TTC549 (cell line): ENCODE measurements around the gene CEBPG.

Experiments used
- FAIRE-seq: peaks from 2 replicates; lab custom pipeline; 2012; peaks lifted over from hg19 to GRCh38; lab: Jason Lieb, UNC

Gene CEBPG

DNA sequence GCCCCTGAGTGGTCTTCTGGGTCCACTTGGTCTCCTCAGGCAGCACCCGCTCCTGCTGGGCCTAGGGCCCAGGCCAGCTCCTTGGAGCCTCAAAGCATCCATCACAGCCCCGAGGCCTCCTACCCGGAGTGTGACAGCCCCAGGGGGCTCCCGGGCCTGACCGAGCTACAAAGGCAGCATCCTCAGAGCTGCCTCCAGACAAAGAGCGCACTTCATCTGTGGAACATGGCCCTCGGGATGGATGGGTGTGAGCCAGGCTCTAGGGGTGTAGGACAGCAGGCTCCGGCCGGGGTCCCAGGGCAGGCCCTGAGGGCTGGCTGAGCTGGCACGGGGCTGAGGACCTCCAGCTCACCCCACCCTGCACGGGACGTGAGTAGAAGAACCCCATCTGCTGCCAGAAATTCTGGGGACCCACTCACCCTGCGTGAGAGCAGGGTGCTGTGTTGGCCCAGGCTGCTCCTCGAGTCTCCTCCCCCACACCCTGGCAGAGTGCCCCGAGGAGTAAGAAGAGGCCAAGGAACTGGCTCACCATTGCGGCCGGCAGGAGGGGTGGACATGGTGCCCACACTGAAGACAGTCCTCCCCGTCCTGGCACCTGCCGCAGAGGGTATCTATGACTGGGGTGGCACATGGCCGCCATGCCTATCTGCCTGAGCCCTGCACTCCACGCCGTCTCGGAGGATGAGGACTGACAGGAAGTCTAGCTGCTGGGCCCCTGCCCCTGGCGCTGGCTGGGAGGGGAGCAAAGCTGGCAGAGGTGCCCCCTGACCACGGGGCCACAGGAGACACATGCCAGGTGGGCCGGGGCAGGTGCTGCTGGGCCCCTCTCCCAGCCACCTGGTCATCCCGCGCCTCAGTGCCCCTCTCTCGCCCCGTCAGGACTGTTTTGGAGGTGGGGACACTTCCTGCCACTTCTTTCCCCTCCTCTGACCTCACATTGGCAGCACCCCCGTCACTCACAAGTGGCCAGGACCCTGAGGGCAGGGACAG lies 22.3 kb downstream of the CEBPG start:
- no peak for FAIRE-seq

DNA sequence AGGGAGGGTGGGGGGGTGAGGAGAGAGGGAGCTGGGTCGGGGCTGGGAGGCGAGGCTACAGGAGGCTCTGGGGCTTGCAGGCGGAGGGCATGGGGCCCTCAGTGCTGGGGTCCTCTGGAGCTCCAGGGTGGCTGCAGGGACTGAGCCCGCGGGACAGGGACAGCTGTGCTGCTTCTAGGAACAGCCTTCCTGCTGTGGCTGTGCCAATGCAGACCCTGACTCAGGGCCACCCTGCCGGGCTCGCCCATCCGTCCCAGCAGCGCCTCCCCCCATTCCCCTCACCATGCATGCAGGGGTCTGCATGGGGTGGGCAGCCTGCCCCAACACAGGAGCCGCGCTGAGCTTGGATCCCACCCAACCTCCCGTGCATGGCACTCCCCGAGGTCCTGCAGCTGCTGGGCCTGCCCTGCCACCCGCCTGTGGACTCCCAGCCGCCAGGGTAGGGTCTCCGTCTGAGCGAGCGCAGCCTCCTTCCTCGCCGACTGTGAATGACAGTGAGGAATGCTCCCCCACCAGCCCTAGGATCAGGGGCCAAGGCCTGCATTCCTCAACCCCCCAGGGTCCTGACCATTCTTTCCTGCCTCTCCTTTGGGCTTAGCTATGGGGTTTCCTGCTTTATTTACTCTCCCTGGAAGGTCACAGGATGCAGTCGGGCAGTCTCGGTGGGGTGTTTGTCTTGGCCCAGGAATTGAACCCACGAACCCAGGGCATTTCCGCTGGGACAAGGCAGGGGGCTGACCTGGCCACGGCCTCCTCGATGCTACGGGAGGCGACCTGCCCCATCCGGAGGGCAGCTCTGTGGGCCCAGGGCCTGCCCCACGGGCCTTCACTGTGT lies 23.4 kb downstream of the CEBPG start:
- no peak for FAIRE-seq

DNA sequence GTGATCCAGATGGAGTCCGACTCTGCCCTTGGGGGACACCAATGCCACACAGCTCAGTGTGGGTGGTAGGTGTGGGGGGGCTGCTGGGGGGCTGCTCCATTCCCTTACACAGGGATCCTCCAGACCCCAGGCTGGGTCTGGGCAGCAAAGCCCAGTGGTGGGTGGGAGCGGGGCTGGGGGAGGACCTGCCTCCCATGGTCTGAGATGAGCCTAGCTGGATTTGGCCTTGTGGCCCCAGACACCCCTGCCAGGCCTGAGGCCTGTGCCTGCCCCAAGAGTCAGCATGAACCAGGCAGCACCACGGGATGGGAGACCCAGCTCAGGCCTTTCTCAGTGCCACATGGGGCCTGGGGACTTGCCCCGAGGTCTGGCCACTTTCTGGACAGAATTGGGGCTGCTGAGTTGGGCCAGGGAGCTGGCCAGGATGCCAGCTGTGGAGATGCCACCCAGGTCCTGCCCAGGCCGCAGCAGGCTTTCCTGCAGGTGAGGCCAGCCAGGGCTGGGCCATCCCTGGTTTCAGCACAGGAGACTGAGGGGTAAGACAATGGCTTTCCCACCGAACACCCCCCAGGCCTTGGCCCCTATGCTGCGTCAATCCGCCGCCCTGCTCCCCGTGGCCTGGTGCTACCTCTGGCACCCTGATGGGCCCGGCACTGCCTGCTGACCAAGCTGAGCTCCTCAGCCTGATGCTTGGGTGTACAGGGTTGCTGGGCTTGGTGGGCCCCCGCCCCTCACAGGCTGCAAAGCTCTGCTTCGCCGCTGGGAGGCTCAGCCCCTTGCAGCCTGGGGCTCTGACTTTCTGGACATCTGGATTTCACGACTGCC lies 24.2 kb downstream of the CEBPG start:
- FAIRE-seq, result no peak

DNA sequence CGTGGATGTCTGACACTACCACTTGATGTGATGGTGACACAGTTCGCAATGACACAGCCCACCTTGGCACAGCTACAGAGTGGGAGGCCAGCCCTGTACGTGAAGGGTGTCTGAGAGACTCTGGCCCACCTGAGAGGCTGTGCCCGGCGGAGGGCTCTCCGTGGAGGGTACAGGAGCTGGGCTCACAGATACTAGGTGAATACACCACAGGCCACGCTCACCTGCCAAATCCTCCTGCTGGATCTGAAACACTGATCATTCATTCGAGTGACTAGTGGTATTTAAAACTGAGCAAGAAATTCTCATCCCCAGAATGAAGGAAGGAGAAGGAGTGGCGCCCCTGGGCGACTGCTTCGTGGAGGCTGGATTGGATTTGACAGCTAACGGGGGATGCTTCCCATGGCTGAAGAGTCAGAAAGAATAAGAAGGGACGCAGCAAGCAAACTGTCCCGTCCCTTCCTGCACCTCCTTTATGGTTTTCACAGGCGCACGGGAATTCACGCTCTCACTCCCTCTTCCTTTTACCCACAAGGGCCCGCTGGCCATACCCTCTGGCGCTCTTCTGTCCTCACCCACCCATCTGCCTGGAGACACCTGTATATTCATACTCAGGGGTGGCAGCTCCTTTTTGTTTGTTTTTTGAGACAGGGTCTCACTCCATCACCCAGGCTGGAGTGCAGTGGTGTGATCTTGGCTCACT lies 25.0 kb downstream of the CEBPG start:
- no peak for FAIRE-seq

DNA sequence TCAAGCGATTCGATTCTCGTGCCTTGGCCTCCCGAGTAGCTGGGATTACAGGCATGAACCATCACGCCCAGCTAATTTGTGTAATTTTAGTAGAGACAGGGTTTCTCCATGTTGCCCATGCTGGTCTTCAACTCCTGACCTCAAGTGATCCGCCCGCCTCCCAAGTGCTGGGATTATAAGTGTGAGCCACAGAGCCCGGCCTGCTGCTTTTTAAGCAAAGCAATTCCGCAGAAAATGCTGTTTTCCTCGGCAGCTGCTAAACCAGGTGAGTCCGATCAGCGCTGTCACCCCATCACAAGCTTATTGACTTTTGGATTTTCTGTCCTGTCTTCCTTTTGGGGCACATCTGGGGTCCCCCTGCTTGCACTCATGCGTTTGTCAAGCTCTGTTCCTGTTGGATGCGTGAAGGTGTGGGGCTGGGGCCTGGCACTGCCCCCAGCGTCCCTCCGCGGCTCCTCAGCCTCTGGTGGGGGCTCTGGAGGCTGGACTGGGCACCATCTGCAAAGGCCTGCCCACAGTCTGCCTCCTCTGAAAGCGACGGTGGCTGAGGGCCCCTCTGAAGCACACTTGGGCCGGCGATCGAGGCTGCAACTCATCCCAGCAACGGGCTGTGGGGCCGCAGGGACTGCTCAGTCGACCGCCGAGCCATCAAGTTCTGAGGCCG lies 25.7 kb downstream of the CEBPG start:
- no peak for FAIRE-seq

DNA sequence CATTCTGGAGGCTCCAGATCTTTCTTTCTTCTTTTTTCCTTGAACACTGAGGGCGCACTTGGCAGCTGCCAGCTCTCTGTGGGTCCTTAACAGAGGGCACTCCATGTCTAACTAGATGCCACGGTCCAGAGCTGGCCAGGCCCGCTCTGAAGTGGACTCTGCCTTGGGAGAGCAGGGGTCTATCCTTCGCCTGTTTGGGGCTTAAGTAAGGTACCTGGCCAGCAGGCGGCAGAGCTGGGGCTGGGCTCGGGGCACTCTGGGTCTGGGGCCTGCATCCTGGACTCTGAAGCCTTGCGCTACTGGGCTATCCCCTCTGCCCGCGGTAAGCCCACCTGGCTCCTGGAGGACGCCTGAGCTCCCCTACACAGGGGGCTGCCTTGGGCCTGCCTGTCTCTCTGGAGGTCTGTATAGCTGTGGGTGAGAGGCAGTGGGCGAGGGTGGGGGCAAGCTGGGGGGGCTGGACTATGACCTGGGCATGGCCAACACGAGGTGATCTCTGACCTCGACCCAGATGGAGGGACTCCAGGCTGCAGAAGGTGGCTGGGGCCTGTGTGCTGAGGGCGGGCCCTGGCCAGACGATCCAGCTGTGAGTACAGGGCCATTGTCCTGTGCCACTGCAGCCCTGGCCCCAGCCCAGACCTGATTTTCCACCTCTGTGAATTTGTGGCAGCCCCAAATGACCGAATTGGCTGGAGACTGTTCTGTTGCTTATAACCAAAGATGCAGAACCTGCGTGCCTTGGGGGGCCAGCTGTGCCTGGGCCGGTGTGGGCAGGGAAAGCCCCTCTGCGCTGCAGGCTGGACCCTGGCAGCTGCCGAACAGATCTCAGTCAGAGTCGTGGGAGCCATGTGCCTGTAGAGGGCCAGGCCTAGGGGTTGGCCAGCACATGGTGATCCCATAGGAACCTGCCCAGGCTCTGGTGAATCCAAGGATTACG lies 26.5 kb downstream of the CEBPG start:
- FAIRE-seq, result no peak

DNA sequence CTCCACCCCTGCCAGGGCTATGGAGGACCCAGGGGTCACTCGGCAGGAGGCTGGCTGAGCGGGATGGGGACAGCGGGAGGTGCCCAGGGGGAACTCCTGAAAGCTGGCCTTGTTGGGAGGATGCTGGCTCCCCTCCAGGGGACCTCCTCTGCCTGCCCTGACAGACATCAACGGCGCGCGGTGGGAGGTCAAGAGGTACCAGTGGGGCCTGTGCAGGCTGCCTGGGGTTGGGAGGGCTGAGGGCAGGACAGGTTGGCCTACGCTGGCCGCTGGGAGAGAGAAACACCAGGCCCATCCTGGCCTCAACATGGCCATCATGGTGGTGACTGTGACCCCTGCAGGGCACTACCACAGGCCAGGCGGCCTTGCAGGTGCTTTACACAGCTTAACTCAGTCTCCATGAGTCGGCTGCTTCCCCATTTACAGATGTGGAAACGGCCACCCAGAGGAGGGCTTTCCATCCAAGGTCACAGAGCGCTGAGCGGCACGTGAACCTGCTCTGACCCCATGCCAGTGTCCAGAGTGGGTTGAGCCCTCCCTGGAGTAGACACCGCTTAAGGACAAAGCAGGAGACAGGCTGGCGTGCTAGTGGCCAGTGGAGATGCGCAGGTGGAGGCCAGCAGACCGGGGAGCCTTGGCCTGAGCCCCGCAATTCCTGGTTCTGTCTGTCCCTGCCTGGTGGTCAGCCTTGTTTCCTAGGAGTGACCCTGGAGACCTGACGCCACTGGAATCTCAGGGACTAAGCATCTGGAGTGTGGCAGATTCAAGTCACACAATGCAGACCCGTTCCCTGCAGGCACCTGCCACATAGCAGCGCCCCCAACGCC lies 27.6 kb downstream of the CEBPG start:
- FAIRE-seq, result no peak

DNA sequence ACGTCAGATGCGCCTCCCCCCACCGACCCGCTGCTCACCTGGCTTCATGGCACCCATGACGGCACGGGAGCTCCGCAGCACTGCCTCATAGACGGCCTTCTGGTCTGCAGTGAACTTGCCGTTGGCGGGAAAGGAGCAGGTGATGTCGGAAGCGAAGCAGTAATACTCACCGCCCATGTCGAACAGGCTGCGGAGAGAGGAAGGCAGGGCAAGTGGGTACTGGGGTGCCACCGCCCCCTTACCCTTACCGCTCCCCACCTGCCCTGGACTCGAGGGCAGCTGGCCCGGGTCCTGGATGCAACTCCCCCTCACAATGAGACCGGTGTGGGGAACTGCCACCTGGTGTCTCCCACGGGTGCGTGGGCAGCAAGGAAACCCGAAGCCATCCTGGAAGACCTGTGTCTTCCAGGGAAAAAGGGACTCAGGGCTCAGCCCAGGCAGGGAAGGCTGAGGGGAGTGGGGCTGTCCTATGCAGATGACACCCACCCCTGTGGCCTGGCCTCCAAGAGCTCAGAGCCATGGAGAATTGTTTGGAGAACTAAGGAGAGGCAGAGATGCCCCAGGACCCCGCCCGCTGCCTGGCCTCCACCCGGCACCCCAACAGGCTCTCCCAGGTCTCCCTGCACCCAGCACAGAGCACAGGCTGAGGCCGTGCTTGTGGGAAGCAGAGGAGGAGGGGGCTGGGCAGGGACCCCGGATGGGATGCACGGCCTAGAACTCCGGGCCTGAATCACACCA lies 28.3 kb downstream of the CEBPG start:
- no peak for FAIRE-seq

DNA sequence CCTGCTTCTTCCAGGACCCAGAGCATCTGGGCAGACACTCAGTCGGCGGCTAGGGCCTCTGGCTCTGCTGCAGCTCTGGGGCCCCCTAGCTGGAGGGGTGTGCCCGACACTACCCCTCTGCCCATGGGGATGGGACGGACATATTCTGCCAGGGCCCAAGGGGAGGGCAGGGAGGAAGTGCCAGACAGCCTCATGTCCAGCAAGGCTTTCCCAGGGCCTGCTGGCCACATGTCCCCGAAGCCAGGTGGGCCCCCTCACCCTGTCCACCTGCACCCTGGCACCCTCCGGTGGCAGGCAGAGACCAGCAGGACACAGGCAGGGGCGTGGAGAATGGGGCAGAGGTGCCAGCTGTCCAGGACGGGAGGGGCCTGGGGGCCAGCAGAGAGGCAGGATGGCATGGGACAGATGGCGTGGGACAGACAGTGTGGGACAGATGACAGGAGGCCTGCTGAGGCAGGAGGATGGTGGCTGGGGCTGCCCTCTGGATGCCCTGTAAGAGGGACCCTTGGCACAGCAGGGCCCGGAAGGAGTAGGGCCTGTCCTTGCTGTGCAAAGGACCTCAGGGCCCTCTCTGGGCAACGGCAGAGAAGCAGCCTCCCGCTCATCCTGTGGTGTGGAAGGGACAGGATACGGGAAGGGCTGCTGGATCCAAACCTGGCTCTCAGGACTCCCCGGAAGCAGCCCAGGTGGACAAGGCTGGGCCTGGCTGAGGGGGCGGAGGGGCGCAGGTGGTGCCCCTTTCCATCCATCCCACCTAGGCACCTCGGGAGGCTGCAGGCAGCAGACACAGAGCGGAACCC lies 29.1 kb downstream of the CEBPG start:
- no peak for FAIRE-seq

DNA sequence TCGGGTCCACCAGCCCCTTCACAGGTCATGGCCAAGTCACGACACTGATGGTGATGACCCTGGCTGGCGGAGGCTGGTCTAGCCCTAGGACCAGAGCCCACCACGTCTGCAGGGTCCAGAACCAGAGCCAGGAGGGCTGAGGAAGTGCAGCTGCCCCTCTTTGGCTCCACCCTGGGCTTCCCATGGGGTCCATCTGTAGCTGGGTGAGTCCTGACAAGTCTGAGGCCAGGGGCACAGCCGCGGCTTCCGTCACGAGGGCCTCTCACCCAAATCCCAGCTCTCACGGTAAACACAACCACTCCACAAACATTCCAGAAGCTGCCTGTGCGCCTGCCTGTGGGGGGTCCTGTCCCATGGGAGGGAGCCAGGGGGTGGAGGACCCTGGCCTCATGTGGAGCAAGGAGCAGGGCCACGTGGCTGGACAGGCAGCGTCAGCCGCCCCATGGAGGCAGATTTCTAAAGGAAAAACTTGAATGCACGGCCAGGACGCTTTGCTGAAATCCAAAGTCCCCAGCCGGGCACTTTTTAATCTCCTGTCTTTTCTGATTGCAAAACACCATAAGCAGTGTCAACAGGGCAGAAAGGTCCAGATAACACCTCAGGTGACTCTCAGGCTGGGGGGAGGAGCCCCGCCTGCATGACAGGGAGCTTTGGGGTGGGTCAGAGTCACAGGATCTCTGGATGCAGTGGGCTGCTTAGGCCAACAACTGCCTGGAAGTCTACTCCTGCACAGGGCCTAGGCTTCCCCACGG lies 29.9 kb downstream of the CEBPG start:
- no peak for FAIRE-seq

DNA sequence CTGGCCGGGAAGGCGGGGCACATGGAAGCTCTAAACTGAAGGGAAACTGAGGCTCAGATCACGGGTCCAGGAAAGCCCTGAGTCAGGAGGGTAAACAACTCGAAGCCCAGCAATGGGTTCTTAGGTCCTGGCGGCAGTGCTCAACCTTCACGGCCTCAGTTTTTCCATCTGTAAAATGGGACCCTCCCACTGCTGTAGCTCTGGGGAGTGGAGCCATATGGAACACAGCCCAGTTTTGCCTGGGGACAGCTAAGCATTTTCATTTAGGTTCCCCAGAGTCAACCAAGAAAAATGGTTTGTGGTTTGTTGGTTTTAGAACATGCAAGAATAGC lies 30.4 kb downstream of the CEBPG start:
- no peak for FAIRE-seq

DNA sequence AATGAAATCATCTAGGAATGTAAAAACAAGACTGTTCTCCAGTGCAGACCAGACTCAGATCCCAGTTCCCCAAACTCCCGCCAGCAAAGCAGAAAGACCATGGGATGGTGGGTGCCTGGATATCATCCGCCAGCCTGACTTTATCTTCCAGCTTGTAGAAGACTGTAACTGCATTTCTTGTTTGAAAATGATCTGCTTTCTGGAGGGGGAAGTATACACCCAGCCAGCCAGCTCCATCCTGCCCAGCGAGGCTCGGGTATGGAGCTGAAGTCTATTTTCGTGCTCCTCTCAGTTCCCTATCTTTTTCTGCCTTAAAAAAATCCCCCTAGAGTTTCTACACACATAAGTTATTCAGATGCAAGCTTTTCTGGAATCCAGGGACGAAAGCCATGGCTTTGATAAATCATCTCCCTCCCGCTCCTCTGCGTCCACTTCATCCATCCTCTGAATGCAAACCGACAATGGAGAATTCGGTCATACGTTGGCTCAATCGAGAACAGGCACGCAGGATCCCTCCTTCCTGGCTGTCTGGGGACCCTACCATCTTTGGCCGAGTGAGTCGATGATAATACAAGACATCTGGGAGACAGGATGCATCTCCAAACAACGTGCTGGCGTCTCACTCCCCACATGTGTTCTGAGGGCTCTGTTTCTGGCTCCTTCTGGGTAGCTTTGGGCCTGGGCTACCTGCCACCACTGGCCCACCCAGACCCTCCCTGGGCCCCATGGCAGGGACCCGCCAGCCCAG lies 31.2 kb downstream of the CEBPG start:
- FAIRE-seq, result no peak

DNA sequence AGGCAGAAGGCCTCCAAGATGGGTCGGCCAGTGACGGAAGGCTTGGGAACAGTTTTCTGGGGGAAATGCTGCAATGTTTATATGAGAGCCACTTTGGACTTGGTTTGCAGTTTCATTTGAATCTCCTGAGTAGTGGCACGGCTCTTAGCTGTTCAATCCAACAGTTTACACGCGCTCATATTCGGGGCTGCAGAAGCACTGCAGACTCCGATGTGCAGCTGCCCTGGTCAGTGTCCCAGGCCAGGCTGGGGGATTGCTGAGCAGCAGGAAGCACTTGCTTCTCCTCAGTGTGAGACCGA lies 31.7 kb downstream of the CEBPG start:
- no peak for FAIRE-seq

DNA sequence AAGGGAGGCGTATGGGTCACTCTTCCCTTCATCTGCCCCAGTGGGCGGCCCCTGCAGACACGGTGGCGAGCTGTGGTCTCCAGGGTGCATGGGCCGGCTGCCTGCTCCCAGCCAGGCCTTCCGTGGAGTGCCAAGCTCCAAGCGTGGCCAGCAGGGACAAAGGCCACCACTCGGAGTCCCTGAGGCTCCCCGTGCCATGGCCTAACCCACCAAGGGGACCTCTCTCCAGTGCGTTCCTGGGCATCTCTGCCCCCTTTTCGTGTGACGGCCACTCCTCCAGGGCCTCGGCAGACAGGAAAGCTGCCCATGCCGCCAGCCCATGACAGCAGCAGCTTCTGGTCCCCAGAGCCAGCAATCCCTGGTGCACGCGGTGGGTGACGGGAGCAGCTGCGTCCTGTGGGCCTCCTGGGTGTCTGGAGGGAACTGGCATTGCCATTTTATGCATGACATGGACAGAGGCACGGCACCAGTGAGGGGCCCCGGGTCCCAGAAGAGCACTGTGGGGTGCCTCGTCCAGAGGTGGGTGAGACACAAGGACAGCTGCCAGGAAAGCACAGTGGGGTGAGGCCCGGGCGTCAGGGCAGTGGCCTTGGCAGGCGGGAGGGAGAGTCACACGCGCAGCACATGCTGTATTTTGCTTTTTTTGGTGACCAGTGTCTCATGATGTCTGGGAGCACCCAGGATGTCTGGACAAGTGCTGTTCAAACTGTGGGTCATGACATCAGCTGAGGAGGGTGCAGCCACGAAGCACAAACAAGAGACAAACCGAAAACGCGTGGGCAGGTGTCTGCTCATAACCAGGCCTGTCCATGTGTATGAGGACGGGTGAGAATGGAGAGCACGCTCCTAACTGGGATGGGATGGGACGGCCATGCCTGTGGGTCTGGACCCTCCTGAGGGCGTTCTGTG lies 32.3 kb downstream of the CEBPG start:
- no peak for FAIRE-seq

DNA sequence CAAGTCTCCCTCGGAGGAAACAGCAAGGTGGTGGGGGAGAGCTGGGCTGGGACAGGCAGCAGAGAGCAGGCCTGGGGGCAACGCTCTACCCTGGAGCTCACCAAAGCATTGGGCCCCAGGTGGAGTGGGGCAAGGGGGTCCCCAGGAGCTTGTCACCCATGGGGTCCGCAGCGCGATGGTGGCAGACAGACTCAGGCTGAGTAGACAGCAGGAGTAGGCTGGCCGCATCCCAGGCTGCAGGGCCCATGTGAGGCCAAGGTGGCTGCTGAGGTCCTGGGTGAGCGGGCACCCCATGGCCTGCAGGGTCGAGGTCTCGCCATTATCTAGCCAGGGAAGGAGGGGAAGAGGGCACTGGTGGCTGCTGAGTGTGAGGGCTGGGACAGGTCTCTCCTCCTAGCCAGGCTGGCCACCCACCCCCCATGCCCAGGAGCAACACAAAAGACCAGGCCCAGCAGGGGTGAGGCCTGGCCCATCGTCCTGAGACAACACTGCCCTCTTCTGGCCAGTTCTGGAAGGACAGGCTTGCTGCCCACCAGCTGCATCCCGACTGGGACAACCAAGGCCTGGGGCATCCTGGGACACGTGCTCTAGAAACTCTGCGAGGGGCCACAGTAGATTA lies 33.1 kb downstream of the CEBPG start:
- FAIRE-seq, result no peak
